ENCODE data around the gene GCLC.
"Not testable (repeated sequence)": the region's sequence is repeated elsewhere in the genome, so short reads cannot be mapped to it uniquely, and the experiment has no call there.

Gene GCLC

GRCh38 chr6:53556986-53557715, 12.2 kb upstream of the GCLC start:
- DNase-seq, result no peak

- DNase-seq, result not testable (repeated sequence)
Measured at GRCh38 chr6:53553600-53553999, 8.7 kb upstream of the GCLC start.

GRCh38 chr6:53551681-53552080, 6.8 kb upstream of the GCLC start:
- DNase-seq, result not testable (repeated sequence)

- DNase-seq, result peak; percentile 96
Measured at GRCh38 chr6:53547811-53548496, 3.1 kb upstream of the GCLC start.

- DNase-seq, result no peak
Measured at GRCh38 chr6:53547166-53547810, 2.4 kb upstream of the GCLC start.

GRCh38 chr6:53546281-53546680, 1.4 kb upstream of the GCLC start:
- no peak for DNase-seq

GRCh38 chr6:53544217-53544469, 758 bp downstream of the GCLC start:
- DNase-seq, result no peak

GRCh38 chr6:53543359-53544216, 1.3 kb downstream of the GCLC start:
- DNase-seq, result peak; percentile 57

GRCh38 chr6:53541900-53542299, 3.0 kb downstream of the GCLC start:
- DNase-seq, result no peak

GRCh38 chr6:53540129-53540692, 4.7 kb downstream of the GCLC start:
- DNase-seq, result peak; percentile 33

- DNase-seq, result peak; percentile 95
Measured at GRCh38 chr6:53539561-53539960, 5.3 kb downstream of the GCLC start.

- DNase-seq, result no peak
Measured at GRCh38 chr6:53536561-53536960, 8.3 kb downstream of the GCLC start.

- no peak for DNase-seq
Measured at GRCh38 chr6:53532942-53533341, 12.0 kb downstream of the GCLC start.

- DNase-seq, result peak; percentile 93
Measured at GRCh38 chr6:53532061-53532797, 12.7 kb downstream of the GCLC start.

GRCh38 chr6:53530780-53531386, 14.0 kb downstream of the GCLC start:
- DNase-seq, result no peak

GRCh38 chr6:53530346-53530745, 14.6 kb downstream of the GCLC start:
- no peak for DNase-seq

GRCh38 chr6:53529324-53530036, 15.4 kb downstream of the GCLC start:
- peak; percentile 59 for DNase-seq

GRCh38 chr6:53528107-53528506, 16.8 kb downstream of the GCLC start:
- DNase-seq, result no peak

- DNase-seq, result no peak
Measured at GRCh38 chr6:53527249-53527765, 17.6 kb downstream of the GCLC start.

- DNase-seq, result no peak
Measured at GRCh38 chr6:53526000-53526399, 18.9 kb downstream of the GCLC start.

- DNase-seq, result no peak
Measured at GRCh38 chr6:53524455-53524815, 20.5 kb downstream of the GCLC start.

All from hematopoietic multipotent progenitor cell treated with erythropoietin and hydrocortisone succinate and interleukin-3 and kit ligand, for 8 days (in vitro differentiated cells).